ENCODE measurements around the gene POTEB3.
"Not testable (repeated sequence)": the region's sequence is repeated elsewhere in the genome, so short reads cannot be mapped to it uniquely, and the experiment has no call there.

POTEB3 gene

GRCh38 chr15:21440399-21440798 is at the start of gene POTEB3:
Gene POTEB3 (minus strand): TSS chr15:21440499. CDS start chr15:21440011, 488 bp downstream.
- not testable (repeated sequence) for DNase-seq (ENCODE audit: low read depth in 4 of 4, low spot score in 1 of 4)

- not testable (repeated sequence) for DNase-seq (ENCODE audit: low read depth in 4 of 4, low spot score in 1 of 4)
Observed at GRCh38 chr15:21453683-21454082, 13.4 kb upstream of the POTEB3 start.

- DNase-seq (ENCODE audit: low read depth in 4 of 4, low spot score in 1 of 4) = not testable (repeated sequence)
Observed at GRCh38 chr15:21451920-21452563, 11.7 kb upstream of the POTEB3 start.

DNA sequence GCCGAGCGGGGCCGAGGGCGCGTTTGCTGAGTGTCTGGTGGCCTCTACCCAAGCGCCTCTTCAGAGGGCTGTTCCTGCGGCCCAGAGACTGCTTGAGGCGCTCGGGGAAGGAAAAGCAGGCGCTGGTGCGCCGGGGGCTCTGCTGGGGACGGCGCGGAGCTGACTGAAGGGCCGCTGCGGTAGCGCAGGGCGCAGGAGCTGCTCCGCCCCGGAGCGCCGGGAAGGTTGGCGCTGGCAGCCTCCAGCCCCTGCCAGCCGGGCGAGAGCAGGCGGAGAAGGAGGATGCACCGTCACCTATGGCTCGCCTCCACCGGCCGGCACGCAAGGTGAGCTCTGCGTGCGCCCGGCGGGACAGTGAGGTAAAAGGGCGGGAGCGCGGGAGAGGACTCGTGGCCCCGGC is 11.2 kb upstream of the POTEB3 start:
- not testable (repeated sequence) for DNase-seq (ENCODE audit: low read depth in 4 of 4, low spot score in 1 of 4)

DNA sequence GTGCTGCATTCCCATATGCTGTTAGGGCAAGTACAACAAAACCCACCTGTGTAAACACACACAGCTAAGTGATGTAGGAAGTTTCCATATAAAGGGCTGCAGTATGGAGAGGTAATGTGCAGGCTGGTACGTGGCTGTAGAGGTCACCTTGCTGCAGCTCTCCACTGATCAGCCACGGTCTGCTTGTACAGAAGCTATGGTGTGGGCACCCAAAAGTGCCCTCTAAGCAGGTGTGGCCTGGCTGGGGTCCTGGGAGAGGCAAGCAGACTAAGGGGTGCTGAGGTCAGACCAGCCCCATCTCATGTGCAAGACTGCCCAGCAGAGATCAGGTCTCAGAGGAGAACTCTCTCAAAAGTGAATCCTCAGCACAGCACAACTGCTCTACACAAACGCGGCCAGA is 32.9 kb downstream of the POTEB3 start:
- not testable (repeated sequence) for DNase-seq (ENCODE audit: low read depth in 4 of 4, low spot score in 1 of 4)

DNA sequence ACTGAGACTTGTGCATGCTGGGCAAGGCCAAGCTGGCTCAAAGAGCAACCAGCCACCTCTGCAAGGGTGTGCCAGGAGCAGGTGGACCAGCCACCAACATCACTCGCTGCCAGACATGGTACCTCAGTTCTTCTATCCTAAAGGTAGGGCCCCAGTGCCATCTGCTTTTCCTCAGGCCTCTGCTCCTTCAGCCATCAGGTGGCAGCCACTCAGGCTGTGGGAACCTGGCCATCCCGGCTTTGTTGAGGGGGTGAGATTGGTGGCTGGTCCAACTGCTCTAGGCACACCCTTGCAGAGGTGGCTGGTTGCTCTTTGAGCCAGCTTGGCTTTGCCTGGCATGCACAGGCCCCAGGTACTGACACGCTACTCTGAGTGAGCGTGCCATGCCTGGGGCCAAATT is 38.8 kb downstream of the POTEB3 start:
- not testable (repeated sequence) for DNase-seq (ENCODE audit: low read depth in 4 of 4, low spot score in 1 of 4)

DNA sequence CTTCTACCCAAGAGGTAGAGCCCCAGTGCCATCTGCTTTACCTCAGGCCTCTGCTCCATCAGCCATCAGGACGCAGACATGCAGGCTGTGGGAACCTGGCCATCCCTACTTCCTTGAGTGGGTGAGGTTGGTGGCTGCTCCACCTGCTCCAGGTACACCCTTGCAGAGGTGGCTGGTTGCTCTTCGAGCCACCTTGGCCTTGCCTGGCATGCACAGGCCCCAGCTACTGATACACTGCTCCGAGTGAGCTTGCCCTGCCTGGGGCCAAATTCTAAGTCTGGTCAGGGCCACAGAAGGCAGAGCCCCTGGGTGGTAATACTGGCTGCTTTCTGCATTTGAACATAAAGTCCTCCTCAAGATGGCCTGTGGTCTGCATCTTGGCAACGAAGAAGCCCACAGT is 41.2 kb downstream of the POTEB3 start:
- DNase-seq (ENCODE audit: low read depth in 4 of 4, low spot score in 1 of 4) = not testable (repeated sequence)

DNA sequence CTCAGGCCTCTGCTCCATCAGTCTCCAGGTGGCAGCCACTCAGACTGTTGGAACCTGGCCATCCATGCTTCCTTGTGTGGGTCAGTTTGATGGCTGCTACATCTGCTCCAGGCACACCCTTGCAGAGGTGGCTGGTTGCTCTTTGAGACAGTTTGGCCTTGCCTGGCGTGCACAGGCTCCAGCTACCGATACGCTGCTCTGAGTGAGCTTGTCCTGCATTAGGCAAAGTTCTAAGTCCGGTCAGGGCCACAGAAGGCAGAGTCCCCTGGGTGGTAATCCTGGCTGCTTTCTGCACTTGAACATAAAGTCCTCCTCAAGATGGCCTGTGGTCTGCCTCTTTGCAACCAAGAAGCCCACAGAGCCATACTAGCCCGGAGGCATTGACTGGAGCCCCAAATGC is 41.8 kb downstream of the POTEB3 start:
- not testable (repeated sequence) for DNase-seq (ENCODE audit: low read depth in 4 of 4, low spot score in 1 of 4)

GRCh38 chr15:21397656-21398055 is 42.6 kb downstream of the POTEB3 start:
- DNase-seq (ENCODE audit: low read depth in 4 of 4, low spot score in 1 of 4) = not testable (repeated sequence)

GRCh38 chr15:21397186-21397585 is 43.1 kb downstream of the POTEB3 start:
- not testable (repeated sequence) for DNase-seq (ENCODE audit: low read depth in 4 of 4, low spot score in 1 of 4)

GRCh38 chr15:21385961-21386360 is 54.3 kb downstream of the POTEB3 start:
- DNase-seq (ENCODE audit: low read depth in 4 of 4, low spot score in 1 of 4) = not testable (repeated sequence)

DNA sequence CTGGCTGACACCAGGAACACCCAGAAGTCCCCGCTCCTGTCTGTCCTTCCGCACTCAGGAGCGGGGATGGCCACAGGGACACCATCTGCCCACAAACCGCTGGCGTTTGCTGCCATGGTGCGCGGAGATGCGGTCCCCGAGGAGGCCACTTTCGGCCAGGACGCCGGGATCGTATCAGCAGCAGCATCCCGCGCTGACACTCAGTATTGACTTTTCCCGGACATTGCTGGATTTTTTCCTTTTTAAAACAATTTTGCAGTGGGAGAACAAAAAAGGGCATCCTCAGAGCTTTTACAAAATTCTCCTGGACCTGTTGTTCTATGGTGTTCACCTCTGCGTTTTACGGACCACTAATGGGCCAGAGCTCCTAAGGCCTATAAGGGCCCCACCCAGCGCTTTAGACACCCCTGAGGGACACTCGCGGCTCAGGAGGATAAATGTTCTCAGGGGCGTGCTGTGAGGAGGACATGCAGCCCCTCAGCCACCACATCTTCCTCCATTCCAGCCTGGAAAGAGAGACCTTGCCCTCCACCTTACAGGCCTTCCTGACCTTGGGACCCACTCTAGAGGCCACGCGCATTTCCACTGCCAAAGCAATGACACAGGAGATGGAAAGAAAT is 56.3 kb downstream of the POTEB3 start:
- not testable (repeated sequence) for DNase-seq (ENCODE audit: low read depth in 4 of 4, low spot score in 1 of 4)

DNA sequence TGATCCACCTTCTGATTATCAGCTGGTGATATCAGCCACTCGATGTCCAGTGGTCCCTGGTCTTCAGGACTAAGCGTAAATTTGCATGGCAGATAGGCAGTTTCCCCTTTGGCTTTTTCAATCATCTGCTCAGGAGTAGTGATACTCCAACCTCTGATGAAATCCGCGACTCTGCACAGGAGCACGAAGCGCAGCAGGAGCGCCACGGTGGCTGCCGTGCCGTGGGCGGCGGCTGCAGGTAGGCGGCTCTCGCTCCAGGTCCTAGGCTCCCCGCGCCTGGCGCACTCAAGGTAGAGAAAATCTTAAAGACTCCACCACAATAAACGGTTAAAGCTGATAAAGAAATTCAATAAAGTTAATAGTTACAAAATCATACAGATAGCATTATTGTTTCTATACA is 66.6 kb downstream of the POTEB3 start:
- not testable (repeated sequence) for DNase-seq (ENCODE audit: low read depth in 4 of 4, low spot score in 1 of 4)

- not testable (repeated sequence) for DNase-seq (ENCODE audit: low read depth in 4 of 4, low spot score in 1 of 4)
Observed at GRCh38 chr15:21369177-21369576, 71.1 kb downstream of the POTEB3 start.

DNA sequence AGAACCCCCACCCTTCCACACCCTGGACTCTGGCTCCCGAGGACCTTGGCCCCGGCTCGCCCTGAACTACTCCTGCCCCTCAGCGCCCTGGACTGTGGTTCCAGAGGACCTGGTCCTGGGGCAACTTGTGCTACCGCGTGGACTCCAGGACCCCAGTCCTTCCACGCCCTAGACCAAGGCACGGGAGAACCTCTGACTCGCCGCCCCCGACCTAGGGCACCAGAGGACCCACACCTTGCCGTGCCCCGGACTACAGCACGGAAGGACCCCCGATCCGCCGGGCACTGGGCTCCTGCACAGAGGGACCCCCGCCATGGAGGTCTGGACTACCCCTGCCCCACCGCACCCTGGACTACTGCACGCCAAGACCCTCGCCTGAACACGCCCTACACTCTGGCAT is 71.7 kb downstream of the POTEB3 start:
- DNase-seq (ENCODE audit: low read depth in 4 of 4, low spot score in 1 of 4) = not testable (repeated sequence)
